GM23338 (cell line): ENCODE results near the gene CAPN9.

Experiments
- CREB1 ChIP-seq: fragments of 250-450 bp; sonication (Bioruptor Pico); IDR thresholded peaks from 2 replicates; pipeline ENCODE4 v1.5.0; 2020; ENCODE audit warnings: low read depth, mild to moderate bottlenecking, moderate library complexity
- CTCF ChIP-seq, 2 experiments: fragments of 200-600 bp in 1 of 2; sonication (generic) in 1 of 2; conservative IDR thresholded peaks; 2 replicates each; pipeline versions ENCODE4 v1.5.1 to v1.6.1; 2016 to 2017; ENCODE audit warnings: antibody characterized with exemption in 2 of 2, low read depth in 2 of 2, mild to moderate bottlenecking in 2 of 2, moderate library complexity in 1 of 2
- ETS1 ChIP-seq: IDR thresholded peaks from 2 replicates; pipeline ENCODE4 v1.6.1; 2016; ENCODE audit warnings: antibody characterized with exemption
- EZH2 ChIP-seq: fragments of 200-600 bp; sonication (generic); IDR thresholded peaks from one replicate; pipeline ENCODE4 v1.8.0; 2017; ENCODE audit warnings: antibody characterized with exemption, mild to moderate bottlenecking, low read depth; ENCODE audit not compliant: unreplicated experiment
- EZH2phosphoT487 ChIP-seq: fragments of 200-600 bp; sonication (generic); IDR thresholded peaks from one replicate; pipeline ENCODE4 v1.8.1; 2018; ENCODE audit warnings: antibody characterized with exemption; ENCODE audit not compliant: unreplicated experiment
- JUNB ChIP-seq: IDR thresholded peaks from one replicate; pipeline ENCODE4 v1.6.1; 2016; ENCODE audit warnings: antibody characterized with exemption; ENCODE audit not compliant: unreplicated experiment
- NANOG ChIP-seq: IDR thresholded peaks from 2 replicates; pipeline ENCODE4 v1.6.1; 2016; ENCODE audit warnings: antibody characterized with exemption, borderline replicate concordance
- POLR2AphosphoS5 ChIP-seq: IDR thresholded peaks from 2 replicates; pipeline ENCODE4 v1.6.1; 2016; ENCODE audit warnings: antibody characterized with exemption, low read depth
- STAT1 ChIP-seq: IDR thresholded peaks from one replicate; pipeline ENCODE4 v1.6.1; 2016; ENCODE audit warnings: antibody characterized with exemption; ENCODE audit not compliant: unreplicated experiment
- ZNF114 ChIP-seq: fragments of 250-450 bp; sonication (Bioruptor Pico); IDR thresholded peaks from 2 replicates; pipeline ENCODE4 v1.5.0; 2020; ENCODE audit warnings: mild to moderate bottlenecking, moderate library complexity

DNA sequence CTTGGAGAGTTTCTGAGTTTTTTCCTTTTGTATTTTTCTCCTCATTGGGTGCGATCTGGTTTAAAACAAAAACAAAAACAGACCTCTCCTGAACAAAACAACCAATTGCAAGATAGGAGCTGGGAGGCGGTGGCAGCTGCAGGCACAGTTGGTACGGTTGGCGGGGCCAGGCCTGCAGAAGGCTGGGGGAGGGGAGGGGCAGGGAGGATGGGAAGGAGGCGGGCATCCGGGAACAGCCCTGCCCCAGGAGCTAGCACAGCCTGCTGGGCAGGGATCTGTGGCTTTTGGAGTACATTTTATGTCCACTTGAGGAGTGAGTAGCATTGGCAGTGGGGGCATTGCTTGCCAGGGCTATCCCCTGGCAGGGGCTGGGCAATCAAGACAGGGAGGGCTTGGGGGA, 5.2 kb downstream of the CAPN9 start:
- TF ChIP-seq CTCF (conservative IDR thresholded peaks at IDR 0.05; ENCODE audit: low read depth in 2 of 2) (0 out of 4 replicates have a peak, but pooled peaks of 1 of the 2 experiments have one; percentile 6), POLR2AphosphoS5 (no peak), EZH2 (no peak), STAT1 (no peak), JUNB (no peak), ZNF114 (CRISPR knock-in tag) (no peak), CREB1 (no peak), EZH2phosphoT487 (no peak), NANOG (no peak), ETS1 (no peak)
